Measurements from ENCODE around the gene ZDHHC24. TPM values are rescaled to one million over a fixed set of nuclear protein-coding genes. Genes with fewer than 3 reads are reported as not detected.

Gene ZDHHC24
- total RNA-seq, 1 donor from 2014 or later, result 16.5 TPM

- Histone ChIP-seq H3K27me3 (no peaks in the 10 kb centered on the region), H3K4me3 (no peak overlapping the region), H3K4me1 (no peaks in the 10 kb centered on the region), H3K27ac (no peak overlapping the region), H3K36me3 (peaks cover 0 to 15% of the 10 kb centered on the region in 2 donors), H3K9me3 (no peaks in the 10 kb centered on the region)
- no peak for DNase-seq (ENCODE audit: extremely low spot score in 2 of 2)
- intact Hi-C loops (cut with DNase I), result loop anchor here (10.0 kb wide), 1 partner anchor 76 kb away; no protein-coding TSS in a partner anchor
- no peak for TF ChIP-seq POLR2A (IDR thresholded peaks at IDR 0.05)
- no peak for TF ChIP-seq CTCF (IDR thresholded peaks at IDR 0.05)
- no peak for TF ChIP-seq POLR2AphosphoS5 (IDR thresholded peaks at IDR 0.05; ENCODE audit: insufficient read depth in 1 of 2, low read depth in 1 of 2)
Observed at GRCh38 chr11:66530927-66531709, 14.7 kb downstream of the ZDHHC24 start.

GRCh38 chr11:66529655-66530054 lies 16.2 kb downstream of the ZDHHC24 start:
- no peak overlapping the region for H3K4me3 ChIP-seq
- H3K27ac ChIP-seq, result no peak overlapping the region
- intact Hi-C loops (cut with DNase I), result loop anchor here (10.0 kb wide), 1 partner anchor 75 kb away; no protein-coding TSS in a partner anchor
- TF ChIP-seq CTCF (IDR thresholded peaks at IDR 0.05), result no peak
- no peak for TF ChIP-seq POLR2A (IDR thresholded peaks at IDR 0.05)
- no peak for TF ChIP-seq POLR2AphosphoS5 (IDR thresholded peaks at IDR 0.05; ENCODE audit: insufficient read depth in 1 of 2, low read depth in 1 of 2)
- H3K4me1 ChIP-seq, result no peaks in the 10 kb centered on the region
- H3K36me3 ChIP-seq, result peaks cover 0 to 15% of the 10 kb centered on the region in 2 donors
- no peaks in the 10 kb centered on the region for H3K9me3 ChIP-seq
- DNase-seq (ENCODE audit: extremely low spot score in 2 of 2), result no peak
- no peaks in the 10 kb centered on the region for H3K27me3 ChIP-seq

GRCh38 chr11:66529069-66529468 lies 16.8 kb downstream of the ZDHHC24 start:
- no peak for DNase-seq (ENCODE audit: extremely low spot score in 2 of 2)
- TF ChIP-seq CTCF (IDR thresholded peaks at IDR 0.05) (no peak), POLR2A (IDR thresholded peaks at IDR 0.05) (no peak), POLR2AphosphoS5 (IDR thresholded peaks at IDR 0.05; ENCODE audit: insufficient read depth in 1 of 2, low read depth in 1 of 2) (no peak)
- Histone ChIP-seq H3K36me3 (peaks cover 0 to 17% of the 10 kb centered on the region in 2 donors), H3K9me3 (no peaks in the 10 kb centered on the region), H3K27me3 (no peaks in the 10 kb centered on the region), H3K27ac (no peak overlapping the region), H3K4me1 (no peaks in the 10 kb centered on the region), H3K4me3 (no peak overlapping the region)
- intact Hi-C loops (cut with DNase I), result no loop called here

GRCh38 chr11:66524304-66525040 lies 21.4 kb downstream of the ZDHHC24 start:
- no peak overlapping the region for H3K4me3 ChIP-seq
- TF ChIP-seq POLR2A (IDR thresholded peaks at IDR 0.05), result no peak
- TF ChIP-seq CTCF (IDR thresholded peaks at IDR 0.05), result no peak
- no peak for TF ChIP-seq POLR2AphosphoS5 (IDR thresholded peaks at IDR 0.05; ENCODE audit: insufficient read depth in 1 of 2, low read depth in 1 of 2)
- no peaks in the 10 kb centered on the region for H3K9me3 ChIP-seq
- H3K27ac ChIP-seq, result no peak overlapping the region
- intact Hi-C loops (cut with DNase I), result no loop called here
- no peaks in the 10 kb centered on the region for H3K4me1 ChIP-seq
- no peak for DNase-seq (ENCODE audit: extremely low spot score in 2 of 2)
- peaks cover 0 to 54% of the 10 kb centered on the region in 2 donors for H3K36me3 ChIP-seq
- H3K27me3 ChIP-seq, result no peaks in the 10 kb centered on the region
